Measurements from ENCODE around the gene INSL4. TPM values are rescaled to one million over a fixed set of nuclear protein-coding genes. Genes with fewer than 3 reads are reported as not detected.

Gene INSL4
- polyA plus RNA-seq, 1 of the 3 experiments (the other 2 are of a cell fraction): not detected

DNA sequence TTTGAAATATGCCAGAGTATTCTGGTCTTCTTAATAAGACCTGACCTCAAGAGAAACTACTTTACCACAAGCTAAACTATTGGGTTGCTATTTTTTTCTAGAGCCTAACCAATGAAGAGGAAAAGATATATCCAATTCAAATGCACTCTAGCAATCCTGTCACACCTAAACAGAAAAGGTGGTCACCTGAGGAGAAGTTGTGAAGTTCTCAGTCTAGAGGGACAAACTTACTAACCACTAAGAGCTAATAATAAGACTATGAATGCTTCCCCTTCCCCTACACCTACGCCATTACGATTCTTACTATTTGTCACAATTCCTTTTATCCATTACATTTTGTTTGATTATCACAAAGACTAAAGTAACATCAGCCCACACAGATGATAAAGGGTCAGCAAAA, 43.6 kb downstream of the INSL4 start:
- no peak overlapping the region for H3K9ac ChIP-seq
- H3K4me2 ChIP-seq: no peak overlapping the region
- DNase-seq: no peak
- CTCF ChIA-PET: interaction anchor here (1.2 to 1.4 kb wide), 2 partner anchors 13 to 326 kb away, joined by 3 to 5 read pairs; no protein-coding TSS in a partner anchor
- 82% methylated on average over 2 of the region's 2 CpGs for WGBS (ENCODE audit: low lambda C conversion rate)
- no peak overlapping the region for H2AFZ ChIP-seq (ENCODE audit: low read depth)
- POLR2A ChIA-PET: no interaction called here
- TF ChIP-seq, protein P1, sequence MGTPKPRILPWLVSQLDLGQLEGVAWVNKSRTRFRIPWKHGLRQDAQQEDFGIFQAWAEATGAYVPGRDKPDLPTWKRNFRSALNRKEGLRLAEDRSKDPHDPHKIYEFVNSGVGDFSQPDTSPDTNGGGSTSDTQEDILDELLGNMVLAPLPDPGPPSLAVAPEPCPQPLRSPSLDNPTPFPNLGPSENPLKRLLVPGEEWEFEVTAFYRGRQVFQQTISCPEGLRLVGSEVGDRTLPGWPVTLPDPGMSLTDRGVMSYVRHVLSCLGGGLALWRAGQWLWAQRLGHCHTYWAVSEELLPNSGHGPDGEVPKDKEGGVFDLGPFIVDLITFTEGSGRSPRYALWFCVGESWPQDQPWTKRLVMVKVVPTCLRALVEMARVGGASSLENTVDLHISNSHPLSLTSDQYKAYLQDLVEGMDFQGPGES (IDR thresholded peaks at IDR 0.05; ENCODE audit: low read depth, low read length): no peak
- TF ChIP-seq GATA2 (CRISPR knock-in tag; IDR thresholded peaks at IDR 0.05): no peak
- TF ChIP-seq, protein P2, sequence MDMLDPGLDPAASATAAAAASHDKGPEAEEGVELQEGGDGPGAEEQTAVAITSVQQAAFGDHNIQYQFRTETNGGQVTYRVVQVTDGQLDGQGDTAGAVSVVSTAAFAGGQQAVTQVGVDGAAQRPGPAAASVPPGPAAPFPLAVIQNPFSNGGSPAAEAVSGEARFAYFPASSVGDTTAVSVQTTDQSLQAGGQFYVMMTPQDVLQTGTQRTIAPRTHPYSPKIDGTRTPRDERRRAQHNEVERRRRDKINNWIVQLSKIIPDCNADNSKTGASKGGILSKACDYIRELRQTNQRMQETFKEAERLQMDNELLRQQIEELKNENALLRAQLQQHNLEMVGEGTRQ (IDR thresholded peaks at IDR 0.05; ENCODE audit: borderline replicate concordance, low read depth, low read length): no peak
- TF ChIP-seq GABPA (IDR thresholded peaks at IDR 0.05; ENCODE audit: low read depth): no peak
- no peak for TF ChIP-seq FOXJ3 (CRISPR knock-in tag; IDR thresholded peaks at IDR 0.05)
- TF ChIP-seq TCF12 (IDR thresholded peaks at IDR 0.05): no peak
- TF ChIP-seq, protein P3, sequence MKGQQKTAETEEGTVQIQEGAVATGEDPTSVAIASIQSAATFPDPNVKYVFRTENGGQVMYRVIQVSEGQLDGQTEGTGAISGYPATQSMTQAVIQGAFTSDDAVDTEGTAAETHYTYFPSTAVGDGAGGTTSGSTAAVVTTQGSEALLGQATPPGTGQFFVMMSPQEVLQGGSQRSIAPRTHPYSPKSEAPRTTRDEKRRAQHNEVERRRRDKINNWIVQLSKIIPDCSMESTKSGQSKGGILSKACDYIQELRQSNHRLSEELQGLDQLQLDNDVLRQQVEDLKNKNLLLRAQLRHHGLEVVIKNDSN (IDR thresholded peaks at IDR 0.05; ENCODE audit: borderline replicate concordance, low read depth): no peak
- no peak for TF ChIP-seq SMC3 (IDR thresholded peaks at IDR 0.05; ENCODE audit: low read depth, low read length)
- no peak for TF ChIP-seq MEF2A (IDR thresholded peaks at IDR 0.05; ENCODE audit: borderline replicate concordance, low read depth)
- TF ChIP-seq, protein P4, sequence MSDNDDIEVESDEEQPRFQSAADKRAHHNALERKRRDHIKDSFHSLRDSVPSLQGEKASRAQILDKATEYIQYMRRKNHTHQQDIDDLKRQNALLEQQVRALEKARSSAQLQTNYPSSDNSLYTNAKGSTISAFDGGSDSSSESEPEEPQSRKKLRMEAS (IDR thresholded peaks at IDR 0.05; ENCODE audit: low read depth): no peak
- H3K27me3 ChIP-seq (ENCODE audit: insufficient read depth): no peaks in the 10 kb centered on the region
- H3K4me3 ChIP-seq (ENCODE audit: low read depth in 2 of 2, low read length in 1 of 2): no peak overlapping the region
- H3K79me2 ChIP-seq (ENCODE audit: insufficient read depth): no peaks in the 10 kb centered on the region
- H3K9me2 ChIP-seq: no peaks in the 10 kb centered on the region
- H3K27ac ChIP-seq (ENCODE audit: low read depth in 2 of 2, low read length in 1 of 2): no peak overlapping the region
- H3F3A ChIP-seq (replicated peaks; ENCODE audit: insufficient read depth): no peaks in the 10 kb centered on the region
- no peaks in the 10 kb centered on the region for H3K36me3 ChIP-seq (replicated peaks in 1 of 2; ENCODE audit: control insufficient read depth in 1 of 2, insufficient read depth in 2 of 2, low read length in 1 of 2)
- H4K20me1 ChIP-seq (ENCODE audit: insufficient read depth): no peaks in the 10 kb centered on the region
- no peaks in the 10 kb centered on the region for H3K9me3 ChIP-seq
- H3K4me1 ChIP-seq (ENCODE audit: control insufficient read depth in 1 of 2, insufficient read depth in 2 of 2, low read depth in 1 of 2, low read length in 1 of 2): peaks cover 0 to under 1% of the 10 kb centered on the region in 2 experiments; a peak in 1 of 4 replicates

DNA sequence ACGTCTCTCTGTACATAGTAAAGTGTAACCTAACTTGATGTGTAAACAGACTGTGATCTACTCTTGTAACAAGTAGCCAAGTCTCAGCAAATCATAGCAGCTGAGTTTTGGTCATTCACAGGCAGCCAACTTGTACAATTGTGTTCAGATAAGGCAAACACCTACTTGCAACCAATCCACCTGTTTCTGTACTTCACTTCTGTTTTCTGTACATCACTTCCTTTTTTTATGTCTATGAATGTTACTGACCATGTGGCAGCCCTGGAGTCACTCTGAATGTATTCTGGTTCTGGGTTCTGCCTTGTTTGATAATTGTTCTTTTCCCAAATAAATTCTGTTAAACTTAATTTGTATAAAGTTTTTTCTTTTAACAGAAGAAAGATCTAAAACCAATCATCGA, 47.3 kb downstream of the INSL4 start:
- no peak for DNase-seq
- no peaks in the 10 kb centered on the region for H3K36me3 ChIP-seq (replicated peaks in 1 of 2; ENCODE audit: control insufficient read depth in 1 of 2, insufficient read depth in 2 of 2, low read length in 1 of 2)
- H3K79me2 ChIP-seq (ENCODE audit: insufficient read depth): no peaks in the 10 kb centered on the region
- H3K4me3 ChIP-seq (ENCODE audit: low read depth in 2 of 2, low read length in 1 of 2): no peak overlapping the region
- H3K9me2 ChIP-seq: no peaks in the 10 kb centered on the region
- ChIA-PET CTCF (no interaction called here), POLR2A (no interaction called here)
- H3K9ac ChIP-seq: no peak overlapping the region
- no peak overlapping the region for H2AFZ ChIP-seq (ENCODE audit: low read depth)
- 16% methylated on average over 2 of the region's 2 CpGs for WGBS (ENCODE audit: low lambda C conversion rate)
- no peaks in the 10 kb centered on the region for H3K9me3 ChIP-seq
- no peak overlapping the region for H3K27ac ChIP-seq (ENCODE audit: low read depth in 2 of 2, low read length in 1 of 2)
- H4K20me1 ChIP-seq (ENCODE audit: insufficient read depth): no peaks in the 10 kb centered on the region
- no peak overlapping the region for H3K4me2 ChIP-seq
- H3K27me3 ChIP-seq (ENCODE audit: insufficient read depth): no peaks in the 10 kb centered on the region
- H3F3A ChIP-seq (replicated peaks; ENCODE audit: insufficient read depth): no peaks in the 10 kb centered on the region
- H3K4me1 ChIP-seq (ENCODE audit: control insufficient read depth in 1 of 2, insufficient read depth in 2 of 2, low read depth in 1 of 2, low read length in 1 of 2): no peaks in the 10 kb centered on the region
- TF ChIP-seq, protein P5, sequence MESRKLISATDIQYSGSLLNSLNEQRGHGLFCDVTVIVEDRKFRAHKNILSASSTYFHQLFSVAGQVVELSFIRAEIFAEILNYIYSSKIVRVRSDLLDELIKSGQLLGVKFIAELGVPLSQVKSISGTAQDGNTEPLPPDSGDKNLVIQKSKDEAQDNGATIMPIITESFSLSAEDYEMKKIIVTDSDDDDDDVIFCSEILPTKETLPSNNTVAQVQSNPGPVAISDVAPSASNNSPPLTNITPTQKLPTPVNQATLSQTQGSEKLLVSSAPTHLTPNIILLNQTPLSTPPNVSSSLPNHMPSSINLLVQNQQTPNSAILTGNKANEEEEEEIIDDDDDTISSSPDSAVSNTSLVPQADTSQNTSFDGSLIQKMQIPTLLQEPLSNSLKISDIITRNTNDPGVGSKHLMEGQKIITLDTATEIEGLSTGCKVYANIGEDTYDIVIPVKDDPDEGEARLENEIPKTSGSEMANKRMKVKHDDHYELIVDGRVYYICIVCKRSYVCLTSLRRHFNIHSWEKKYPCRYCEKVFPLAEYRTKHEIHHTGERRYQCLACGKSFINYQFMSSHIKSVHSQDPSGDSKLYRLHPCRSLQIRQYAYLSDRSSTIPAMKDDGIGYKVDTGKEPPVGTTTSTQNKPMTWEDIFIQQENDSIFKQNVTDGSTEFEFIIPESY (IDR thresholded peaks at IDR 0.05; ENCODE audit: borderline replicate concordance, low read depth): no peak
- no peak for TF ChIP-seq POLR2AphosphoS5 (IDR thresholded peaks at IDR 0.05; ENCODE audit: low read depth, low read length)

Small RNAs within 50 kb of the gene (small RNA-seq; reads per million reads assigned to genes)
- 0 reads per million in 7 experiments for gene AL133547.1

Other genes with a start within 250 kb of the INSL4 start
- gene JAK2, start 246.1 kb upstream of the INSL4 start, polyA plus RNA-seq (2012; rRNA removed): 1.3 and 2.3 TPM in 2 replicates
- not detected in 2 replicates for gene INSL6, start 45.8 kb upstream of the INSL4 start, polyA plus RNA-seq (2012; rRNA removed)
- 0.50 and 0.51 TPM in 2 replicates for gene RLN2, start 73.3 kb downstream of the INSL4 start, polyA plus RNA-seq (2012; rRNA removed)
- gene RLN1, start 108.5 kb downstream of the INSL4 start, polyA plus RNA-seq (2012; rRNA removed): 0.23 and 0.37 TPM in 2 replicates
- 11.4 and 13.1 TPM in 2 replicates for gene PLGRKT, start 206.5 kb downstream of the INSL4 start, polyA plus RNA-seq (2012; rRNA removed)
- gene CD274, start 219.1 kb downstream of the INSL4 start, polyA plus RNA-seq (2012; rRNA removed): 25.8 and 30.9 TPM in 2 replicates